PC-3 (cell line): ENCODE data around the gene GATA2.

Experiments used
- CTCF ChIP-seq: fragments of 300-600 bp; sonication (generic); conservative IDR thresholded peaks from 2 replicates; pipeline ENCODE4 v1.5.1; 2017; ENCODE audit warnings: antibody characterized with exemption, low read depth, mild to moderate bottlenecking, low read length
- EZH2 ChIP-seq: fragments of 300-600 bp; sonication (generic); IDR thresholded peaks from one replicate; pipeline ENCODE4 v1.6.1; 2017; ENCODE audit warnings: antibody characterized with exemption, mild to moderate bottlenecking, low read length; ENCODE audit not compliant: unreplicated experiment

- TF ChIP-seq CTCF (no peak), EZH2 (no peak)
Observed at GRCh38 chr3:128488991-128489673, 3.9 kb downstream of the GATA2 start.
